GM12874 (cell line): Measurements from ENCODE around the gene SUCLG2.

Experiments
- CTCF ChIP-seq: IDR thresholded peaks from 2 replicates; pipeline ENCODE4 v1.5.1; 2011; ENCODE audit warnings: low read depth, mild to moderate bottlenecking, control low read depth, low read length, moderate library complexity; ENCODE audit not compliant: insufficient read depth

The SUCLG2 gene

GRCh38 chr3:67386451-67386850 is 268.0 kb downstream of the SUCLG2 start:
- no peak for TF ChIP-seq CTCF

GRCh38 chr3:67384760-67385397 is 269.5 kb downstream of the SUCLG2 start:
- peak; percentile 61 for TF ChIP-seq CTCF

- TF ChIP-seq CTCF: no peak
Observed at GRCh38 chr3:67384016-67384415, 270.4 kb downstream of the SUCLG2 start.

GRCh38 chr3:67383379-67383778 is 271.0 kb downstream of the SUCLG2 start:
- TF ChIP-seq CTCF: no peak

- no peak for TF ChIP-seq CTCF
Observed at GRCh38 chr3:67382536-67382935, 271.9 kb downstream of the SUCLG2 start.

- TF ChIP-seq CTCF: peak; percentile 40; the same call in 1 of the 2 replicates
Observed at GRCh38 chr3:67381667-67382272, 272.6 kb downstream of the SUCLG2 start.

GRCh38 chr3:67380118-67380517 is 274.3 kb downstream of the SUCLG2 start:
- TF ChIP-seq CTCF: no peak
